ENCODE results near the gene EFNA4. TPM values are rescaled to one million over a fixed set of nuclear protein-coding genes. Genes with fewer than 3 reads are reported as not detected.

EFNA4 gene
- polyA plus RNA-seq, 2 of the 4 experiments (the other 2 are of a cell fraction) = 3.1 to 8.7 TPM

DNA sequence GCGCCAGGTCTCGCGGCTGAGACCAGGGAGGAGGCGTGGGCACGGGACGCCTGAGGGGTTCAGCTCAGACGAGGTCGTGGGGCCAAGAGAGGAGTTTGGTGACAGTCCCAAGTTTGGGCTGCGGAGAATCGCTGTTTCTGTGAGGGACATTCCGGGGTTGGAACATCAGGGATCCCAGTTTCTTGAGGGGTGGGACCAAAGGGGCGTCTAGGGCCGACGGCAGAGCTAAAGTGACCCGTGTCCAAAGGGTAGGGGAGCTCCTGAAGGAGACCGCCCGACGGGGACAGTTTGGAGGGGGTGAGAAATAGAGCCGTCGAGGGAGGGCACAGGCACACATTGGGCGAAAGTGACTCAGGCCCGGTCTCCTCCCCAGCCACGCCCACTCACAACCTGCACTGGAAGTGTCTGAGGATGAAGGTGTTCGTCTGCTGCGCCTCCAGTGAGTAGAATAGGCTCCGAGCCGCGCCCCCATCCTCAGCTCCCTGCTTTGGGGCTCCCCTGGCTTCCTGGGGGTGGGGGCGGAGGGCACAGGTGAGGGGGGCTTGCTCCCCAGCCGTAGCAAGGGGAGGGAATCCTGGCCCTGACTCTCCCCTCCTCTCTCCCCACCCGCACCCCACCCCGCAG, 22.1 kb downstream of the EFNA4 start:
- peaks cover 40% of the 10 kb centered on the region for H3K4me1 ChIP-seq
- H3K9me3 ChIP-seq = no peaks in the 10 kb centered on the region
- FAIRE-seq (no peak), DNase-seq (ENCODE audit: low read depth in 1 of 2, low spot score in 1 of 2) (peak in 1 of 2 experiments; percentile 70), ATAC-seq (peak; percentile 42 to 45)
- ChIA-PET CTCF (interaction anchor here (0.6 to 5.5 kb wide), 50 partner anchors 10 to 1497 kb away, joined by 3 to 350 read pairs (median 5); partner anchors contain the start of genes ADAM15, DCST1, DCST2 and EFNA1), POLR2A (interaction anchor here (1.0 to 1.8 kb wide), 4 partner anchors 35 to 112 kb away, joined by 3 to 7 read pairs (median 4); partner anchors contain the start of gene ADAM15)
- peak overlapping the region; percentile 59 for H3K4me3 ChIP-seq
- TF ChIP-seq RFX5 (IDR thresholded peaks at IDR 0.05) = 0 out of 2 replicates have a peak, but pooled peaks have one; percentile 13
- TF ChIP-seq MYC (IDR thresholded peaks at IDR 0.05; ENCODE audit: borderline replicate concordance, low read length) = no peak
- TF ChIP-seq RAD21 (conservative IDR thresholded peaks at IDR 0.05 in 1 of 2, IDR thresholded peaks at IDR 0.05 in 1 of 2) = no peak
- no peak for TF ChIP-seq KDM1A (IDR thresholded peaks at IDR 0.05; ENCODE audit: low read depth)
- TF ChIP-seq E2F6 (IDR thresholded peaks at IDR 0.05; ENCODE audit: borderline replicate concordance, low read depth) = peak; percentile 75
- no peak for TF ChIP-seq ZNF302 (CRISPR knock-in tag; IDR thresholded peaks at IDR 0.05)
- TF ChIP-seq HDAC2 (IDR thresholded peaks at IDR 0.05) = no peak
- no peak for TF ChIP-seq BCL3 (IDR thresholded peaks at IDR 0.05)
- no peak for TF ChIP-seq ZSCAN20 (CRISPR knock-in tag; IDR thresholded peaks at IDR 0.05)
- TF ChIP-seq CHD4 (IDR thresholded peaks at IDR 0.05; ENCODE audit: borderline replicate concordance) = no peak
- TF ChIP-seq, protein P1, sequence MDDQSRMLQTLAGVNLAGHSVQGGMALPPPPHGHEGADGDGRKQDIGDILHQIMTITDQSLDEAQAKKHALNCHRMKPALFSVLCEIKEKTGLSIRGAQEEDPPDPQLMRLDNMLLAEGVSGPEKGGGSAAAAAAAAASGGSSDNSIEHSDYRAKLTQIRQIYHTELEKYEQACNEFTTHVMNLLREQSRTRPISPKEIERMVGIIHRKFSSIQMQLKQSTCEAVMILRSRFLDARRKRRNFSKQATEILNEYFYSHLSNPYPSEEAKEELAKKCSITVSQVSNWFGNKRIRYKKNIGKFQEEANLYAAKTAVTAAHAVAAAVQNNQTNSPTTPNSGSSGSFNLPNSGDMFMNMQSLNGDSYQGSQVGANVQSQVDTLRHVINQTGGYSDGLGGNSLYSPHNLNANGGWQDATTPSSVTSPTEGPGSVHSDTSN (IDR thresholded peaks at IDR 0.05) = no peak
- 0 out of 2 replicates have a peak, but pooled peaks have one; percentile 23 for TF ChIP-seq BHLHE40 (IDR thresholded peaks at IDR 0.05; ENCODE audit: low read depth, low read length)
- no peak for TF ChIP-seq EHMT2 (IDR thresholded peaks at IDR 0.05; ENCODE audit: low read depth)
- no peak for TF ChIP-seq FOSL2 (IDR thresholded peaks at IDR 0.05)
- TF ChIP-seq FOSL2 (CRISPR knock-in tag; IDR thresholded peaks at IDR 0.05) = peak; percentile 24; the same call in 1 of the 2 replicates
- no peak for TF ChIP-seq CBX2 (IDR thresholded peaks at IDR 0.05; ENCODE audit: borderline replicate concordance, low read depth)
- no peak for TF ChIP-seq NPAS2 (CRISPR knock-in tag; IDR thresholded peaks at IDR 0.05; ENCODE audit: borderline replicate concordance)
- no peak for TF ChIP-seq GATA3 (IDR thresholded peaks at IDR 0.05; ENCODE audit: borderline replicate concordance)
- TF ChIP-seq RCOR1 (IDR thresholded peaks at IDR 0.05; ENCODE audit: low read depth, low read length) = no peak
- TF ChIP-seq HEYL (CRISPR knock-in tag; IDR thresholded peaks at IDR 0.05) = no peak
- no peak for TF ChIP-seq JUN (IDR thresholded peaks at IDR 0.05)
- no peak for TF ChIP-seq ZFP36 (IDR thresholded peaks at IDR 0.05; ENCODE audit: borderline replicate concordance, partially characterized antibody)
- TF ChIP-seq MAZ (IDR thresholded peaks at IDR 0.05; ENCODE audit: borderline replicate concordance, low read depth, low read length) = no peak
- TF ChIP-seq TFCP2L1 (CRISPR knock-in tag; IDR thresholded peaks at IDR 0.05) = no peak
- TF ChIP-seq EP300 (IDR thresholded peaks at IDR 0.05) = no peak
- TF ChIP-seq KDM5A (IDR thresholded peaks at IDR 0.05) = no peak
- TF ChIP-seq, protein P2, sequence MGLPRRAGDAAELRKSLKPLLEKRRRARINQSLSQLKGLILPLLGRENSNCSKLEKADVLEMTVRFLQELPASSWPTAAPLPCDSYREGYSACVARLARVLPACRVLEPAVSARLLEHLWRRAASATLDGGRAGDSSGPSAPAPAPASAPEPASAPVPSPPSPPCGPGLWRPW (IDR thresholded peaks at IDR 0.05) = no peak
- TF ChIP-seq POLR2AphosphoS2 (conservative IDR thresholded peaks at IDR 0.05; ENCODE audit: low read length) = no peak
- TF ChIP-seq SMC3 (IDR thresholded peaks at IDR 0.05) = no peak
- TF ChIP-seq NR3C1 (IDR thresholded peaks at IDR 0.05) = no peak
- peak; percentile 55; the same call in 1 of the 2 replicates for TF ChIP-seq MAX (IDR thresholded peaks at IDR 0.05)
- TF ChIP-seq MAFK (IDR thresholded peaks at IDR 0.05; ENCODE audit: partially characterized antibody) = no peak
- no peak for TF ChIP-seq POLR2A (IDR thresholded peaks at IDR 0.05; ENCODE audit: low read length)
- TF ChIP-seq CHD2 (IDR thresholded peaks at IDR 0.05; ENCODE audit: low read length, partially characterized antibody) = no peak
- no peak for TF ChIP-seq PHF8 (IDR thresholded peaks at IDR 0.05; ENCODE audit: borderline replicate concordance, low read depth)
- no peak for TF ChIP-seq RNF2 (IDR thresholded peaks at IDR 0.05; ENCODE audit: borderline replicate concordance, low read depth)
- TF ChIP-seq TP53 (CRISPR knock-in tag; IDR thresholded peaks at IDR 0.05) = 0 out of 2 replicates have a peak, but pooled peaks have one; percentile 25
- H3K4me2 ChIP-seq = peak overlapping the region; percentile 100
- peak overlapping the region; percentile 74 to 88 for H3K27ac ChIP-seq
- WGBS (ENCODE audit: missing lambda C conversion rate) = 0% methylated on average over 29 of the region's 32 CpGs

All from A549 (cell line).